MV-4-11 (cell line): ENCODE data around the gene ARHGAP10.
A peak's percentile ranks its signal among the peaks of the same experiment; 100 is the strongest.
"Not testable (repeated sequence)": the region's sequence is repeated elsewhere in the genome, so short reads cannot be mapped to it uniquely, and the experiment has no call there.

Experiments
- DNase-seq: peaks from one replicate; lab custom pipeline; 2025; lab: John Stamatoyannopoulos, UW

The ARHGAP10 gene

DNA sequence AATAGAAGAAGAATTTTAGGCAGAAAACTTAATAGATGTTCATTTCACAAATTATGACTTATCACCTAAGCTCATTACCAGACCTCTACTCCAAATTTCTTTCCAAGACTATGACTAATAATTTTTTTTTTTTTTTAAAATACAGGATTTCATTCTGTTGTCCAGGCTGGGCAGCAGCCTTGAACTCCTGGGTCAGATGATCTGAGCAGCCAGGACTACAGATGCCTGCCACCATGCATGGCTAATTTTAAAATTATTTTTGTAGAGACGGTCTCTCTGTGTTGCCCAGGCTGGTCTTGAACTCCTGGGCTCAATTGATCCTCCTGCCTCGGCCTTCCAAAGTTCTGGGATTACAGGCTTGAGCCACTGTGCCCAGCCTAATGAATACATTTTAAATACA is 119.2 kb downstream of the ARHGAP10 start:
- DNase-seq, result no peak

GRCh38 chr4:147853706-147854105 is 121.8 kb downstream of the ARHGAP10 start:
- no peak for DNase-seq

GRCh38 chr4:147854154-147854553 is 122.3 kb downstream of the ARHGAP10 start:
- no peak for DNase-seq

GRCh38 chr4:147855571-147856009 is 123.7 kb downstream of the ARHGAP10 start:
- DNase-seq, result peak; percentile 39

GRCh38 chr4:147860960-147861359 is 129.1 kb downstream of the ARHGAP10 start:
- no peak for DNase-seq

DNA sequence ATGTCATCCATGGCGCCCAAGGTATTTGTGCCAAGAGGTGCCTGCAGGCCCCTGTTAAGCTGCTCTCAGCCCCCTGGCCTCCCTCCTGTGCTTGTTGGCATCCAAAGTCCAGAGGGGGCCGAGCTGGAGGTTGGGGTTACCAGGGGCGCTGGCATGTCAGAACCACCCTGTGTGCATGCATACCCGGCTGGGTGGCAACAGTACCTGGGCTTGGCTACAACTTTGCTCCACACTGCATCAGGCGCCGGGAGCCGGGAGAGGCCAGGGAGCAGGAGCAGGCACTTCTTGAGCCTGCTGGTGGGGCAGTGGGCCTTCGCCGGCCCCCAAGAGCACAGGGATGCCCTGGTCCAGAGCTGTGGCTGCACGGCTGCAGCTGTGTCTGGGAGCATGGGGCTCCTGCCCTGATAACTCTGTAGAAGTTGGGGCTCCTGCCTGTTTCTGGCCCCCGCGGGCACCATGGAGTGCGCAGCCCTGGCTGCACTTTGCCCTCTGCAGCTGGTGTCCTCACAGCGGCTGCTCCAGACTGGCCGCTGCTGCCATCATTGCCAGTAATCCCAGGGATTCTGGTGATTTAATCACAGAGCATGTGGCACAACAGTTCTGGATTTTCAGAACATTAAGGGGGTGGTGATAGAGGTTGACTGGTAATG is 130.3 kb downstream of the ARHGAP10 start:
- DNase-seq, result no peak

- no peak for DNase-seq
These were observed 131.3 kb downstream of the ARHGAP10 start for GRCh38 chr4:147863111-147863747.

GRCh38 chr4:147863808-147864472 is 132.1 kb downstream of the ARHGAP10 start:
- DNase-seq, result no peak

GRCh38 chr4:147864607-147865006 is 132.7 kb downstream of the ARHGAP10 start:
- DNase-seq, result no peak

DNA sequence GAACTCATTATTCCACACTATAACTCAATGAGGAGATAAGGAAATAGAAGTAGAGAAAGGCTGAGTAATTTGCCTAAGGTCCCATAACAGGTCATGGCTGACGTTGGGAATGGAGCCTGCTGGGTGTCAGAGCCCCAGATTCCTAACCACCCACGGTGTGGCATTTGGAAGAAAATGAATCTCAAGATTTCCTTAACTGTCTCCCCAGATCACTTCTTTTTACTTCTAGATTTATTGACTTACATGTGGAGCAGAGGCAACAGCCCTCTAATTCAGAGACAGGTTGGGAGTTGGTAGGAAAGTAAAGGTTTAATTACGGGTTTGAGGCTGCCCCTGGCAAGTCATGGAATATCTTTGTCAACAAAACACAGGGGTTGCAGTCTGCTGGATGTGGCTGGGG is 134.0 kb downstream of the ARHGAP10 start:
- DNase-seq, result no peak

- DNase-seq, result peak; percentile 79
These were observed 134.8 kb downstream of the ARHGAP10 start for GRCh38 chr4:147866532-147867271.

GRCh38 chr4:147874109-147874508 is 142.2 kb downstream of the ARHGAP10 start:
- DNase-seq, result no peak

DNA sequence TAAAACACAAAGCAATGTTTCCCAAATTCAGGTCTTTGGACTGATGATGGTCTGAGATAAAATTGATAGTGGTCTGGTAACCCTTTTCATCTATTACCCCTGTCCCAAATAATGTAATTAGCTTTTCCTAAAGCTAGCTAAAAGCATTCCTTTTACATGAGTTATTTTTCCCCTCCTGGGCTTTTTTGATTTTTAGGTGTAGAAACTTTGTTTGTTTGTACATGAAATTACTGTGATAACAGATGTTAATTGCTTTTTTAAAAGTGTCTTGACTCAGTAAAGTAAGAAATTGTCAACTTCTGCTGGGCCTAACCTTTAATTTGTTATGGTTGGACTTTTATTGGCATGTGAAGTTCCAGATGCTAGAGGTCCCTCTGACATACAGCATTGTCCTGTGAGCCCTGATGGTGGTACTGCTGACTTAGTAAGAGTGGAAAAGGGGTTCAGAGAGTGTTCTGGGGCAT is 145.5 kb downstream of the ARHGAP10 start:
- no peak for DNase-seq

- DNase-seq, result no peak
These were observed 147.8 kb downstream of the ARHGAP10 start for GRCh38 chr4:147879676-147880075.

GRCh38 chr4:147880511-147880910 is 148.6 kb downstream of the ARHGAP10 start:
- no peak for DNase-seq

DNA sequence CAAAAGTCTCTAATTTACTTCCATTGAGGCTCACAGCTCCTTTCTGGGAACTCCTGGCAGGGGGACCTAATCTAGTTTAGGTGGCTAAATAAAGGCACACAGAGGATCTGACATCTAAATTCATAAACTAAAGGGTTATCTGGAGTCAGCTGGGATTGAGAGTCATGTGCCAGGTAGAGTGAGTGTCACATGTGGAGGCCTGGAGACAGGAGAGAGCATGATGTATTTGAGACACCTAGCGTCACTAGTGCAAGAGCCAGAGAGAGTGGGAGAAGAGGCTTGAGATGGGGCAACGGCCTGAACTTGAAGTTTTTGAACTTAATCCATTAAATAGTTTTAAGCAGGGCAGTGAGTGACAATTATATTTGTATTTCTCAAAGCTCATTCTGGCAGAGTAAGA is 152.6 kb downstream of the ARHGAP10 start:
- DNase-seq, result no peak

- not testable (repeated sequence) for DNase-seq
These were observed 153.3 kb downstream of the ARHGAP10 start for GRCh38 chr4:147885216-147885615.

GRCh38 chr4:147891476-147892115 is 159.7 kb downstream of the ARHGAP10 start:
- peak; percentile 39 for DNase-seq

DNA sequence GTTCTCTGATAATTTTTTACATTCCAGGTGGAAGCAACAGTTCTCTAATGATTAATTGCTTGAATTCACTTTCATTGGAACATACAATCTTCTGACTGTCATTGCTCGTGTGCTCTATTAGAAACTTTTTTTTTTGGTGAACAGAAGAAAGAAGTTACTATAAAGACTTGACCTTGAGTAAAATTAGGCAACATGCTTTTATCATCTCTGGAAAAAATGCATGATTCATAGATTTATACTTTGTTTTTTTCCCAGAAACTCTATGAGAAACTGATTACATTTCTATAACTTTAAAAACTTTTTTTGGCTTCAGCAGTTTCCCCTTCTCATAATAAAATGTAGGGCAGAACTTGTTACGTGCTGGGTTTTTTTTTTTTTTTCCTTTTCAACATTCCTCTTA is 167.6 kb downstream of the ARHGAP10 start:
- DNase-seq, result no peak

GRCh38 chr4:147901388-147901787 is 169.5 kb downstream of the ARHGAP10 start:
- DNase-seq, result no peak

DNA sequence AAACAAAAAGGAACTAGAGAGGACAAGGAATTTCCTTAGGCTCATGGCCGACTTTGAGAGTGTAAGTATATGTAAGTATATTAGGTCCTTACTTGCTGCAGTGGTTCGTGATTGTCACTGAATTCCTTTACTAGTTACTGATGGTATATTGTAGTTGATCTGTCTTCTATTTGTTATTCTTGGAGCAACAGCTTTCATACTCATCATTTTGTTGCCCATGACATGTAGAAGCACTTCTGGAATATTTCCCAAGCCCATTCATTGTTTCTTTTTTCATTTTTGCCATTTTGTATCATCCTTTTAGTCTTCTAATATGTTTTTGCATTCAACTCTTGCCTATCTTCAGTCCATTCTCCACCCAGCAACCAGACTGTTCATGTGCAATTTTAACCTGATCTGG is 170.0 kb downstream of the ARHGAP10 start:
- no peak for DNase-seq

DNA sequence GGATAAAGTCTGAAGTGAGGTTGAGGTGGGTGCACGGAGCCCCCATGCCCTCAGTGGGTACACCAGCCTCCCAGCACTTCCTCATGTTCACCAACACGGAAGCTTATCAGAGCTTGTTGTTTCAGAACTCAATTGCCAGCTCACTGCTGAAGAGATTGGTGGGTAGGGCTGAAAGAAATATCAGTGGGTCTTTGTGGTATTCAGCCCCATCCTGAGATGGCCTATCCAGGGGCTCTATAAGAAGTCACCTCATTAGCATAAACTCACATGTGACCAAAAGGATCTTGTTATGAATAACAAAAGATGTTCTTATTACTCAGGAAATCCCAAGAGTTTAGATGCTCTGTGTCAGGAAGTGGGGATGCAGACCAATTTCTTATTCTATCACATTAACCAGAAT is 177.3 kb downstream of the ARHGAP10 start:
- DNase-seq, result no peak
